Tibial artery (tissue), 4 donors: ENCODE results near the gene TMEM198.

Experiments
- DNase-seq, 2 donors: peaks; one replicate each; pipeline ENCODE4 v3.0.0-alpha.2; 2019
- H3K27ac ChIP-seq, 2 donors: fragments of 200-600 bp; sonication (generic) in 1 of 2; 1 replicate in 1 of 2; 2 replicates in 1 of 2; pipeline ENCODE4 v1.5.1; 2018 to 2019; ENCODE audit warnings: mild to moderate bottlenecking in 1 of 2
- H3K27me3 ChIP-seq, 2 donors: fragments of 200-600 bp; sonication (generic) in 1 of 2; one replicate each; pipeline versions ENCODE4 v1.5.1 to v1.6.0; 2016 to 2019
- H3K36me3 ChIP-seq, 3 donors: fragments of 200-600 bp; sonication (generic) in 2 of 3; one replicate each; pipeline ENCODE4 v1.5.1; 2016 to 2019; ENCODE audit warnings: mild to moderate bottlenecking in 2 of 3
- H3K4me1 ChIP-seq, 4 donors: fragments of 200-600 bp; sonication (generic) in 2 of 4; 1 replicate in 3 of 4; 2 replicates in 1 of 4; pipeline ENCODE4 v1.5.1; 2016 to 2019
- H3K4me3 ChIP-seq, 2 donors: fragments of 200-600 bp; sonication (generic) in 1 of 2; 1 replicate in 1 of 2; 2 replicates in 1 of 2; pipeline ENCODE4 v1.5.1; 2018 to 2019; ENCODE audit warnings: mild to moderate bottlenecking in 2 of 2
- H3K9me3 ChIP-seq, 3 donors: fragments of 200-600 bp; sonication (generic) in 1 of 3; one replicate each; pipeline ENCODE4 v1.5.1; 2016 to 2019
- CTCF ChIP-seq, 2 experiments: fragments of 200-600 bp in 1 of 2; fragments of 450-650 bp in 1 of 2; IDR thresholded peaks; one replicate each; pipeline ENCODE4 v1.5.1; 2017 to 2019; ENCODE audit warnings: antibody characterized with exemption in 2 of 2, mild to moderate bottlenecking in 1 of 2, moderate library complexity in 1 of 2
- intact Hi-C: fragments of 100-400 bp; cut with DNase I; formaldehyde crosslinking; loops from one replicate; pipeline ENCODE4 v1.15.0; 2023; ENCODE audit warnings: low total_unique reads

Gene TMEM198

GRCh38 chr2:219506802-219507526, 36.9 kb upstream of the TMEM198 start:
- peak in 1 of 2 donors; percentile 65 for DNase-seq
- H3K4me1 ChIP-seq: peaks cover 0 to 38% (median 26%) of the 10 kb centered on the region in 4 donors
- no peak overlapping the region for H3K27ac ChIP-seq
- no peaks in the 10 kb centered on the region for H3K9me3 ChIP-seq
- TF ChIP-seq CTCF (IDR thresholded peaks at IDR 0.05): no peak
- peaks cover 0 to 13% of the 10 kb centered on the region in 2 donors for H3K27me3 ChIP-seq
- intact Hi-C loops: no loop called here
- H3K36me3 ChIP-seq: peaks cover 36 to 60% (median 51%) of the 10 kb centered on the region in 3 donors
- no peak overlapping the region for H3K4me3 ChIP-seq

GRCh38 chr2:219507581-219508443, 36.0 kb upstream of the TMEM198 start:
- no peak overlapping the region for H3K27ac ChIP-seq
- TF ChIP-seq CTCF (IDR thresholded peaks at IDR 0.05): no peak
- peaks cover 0 to 42% (median 27%) of the 10 kb centered on the region in 4 donors for H3K4me1 ChIP-seq
- DNase-seq: no peak
- H3K4me3 ChIP-seq: no peak overlapping the region
- no peaks in the 10 kb centered on the region for H3K9me3 ChIP-seq
- intact Hi-C loops: no loop called here
- peaks cover 0 to 22% of the 10 kb centered on the region in 2 donors for H3K27me3 ChIP-seq
- H3K36me3 ChIP-seq: peaks cover 30 to 51% (median 44%) of the 10 kb centered on the region in 3 donors

DNA sequence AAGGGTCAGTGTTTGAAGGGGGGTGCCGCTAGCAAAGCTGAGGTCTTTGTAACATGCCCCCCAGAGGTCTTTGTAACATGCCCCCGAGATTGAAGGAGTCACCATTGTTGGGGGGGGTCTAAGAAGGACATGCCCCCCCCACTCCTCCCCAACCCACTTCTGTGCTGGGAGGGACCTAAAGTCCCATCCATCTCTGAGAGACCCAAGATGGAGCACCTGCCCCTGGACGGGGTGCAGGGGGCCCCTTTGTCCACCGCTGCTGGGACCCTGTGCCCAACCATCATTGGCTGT, 35.4 kb upstream of the TMEM198 start:
- no peak overlapping the region for H3K4me3 ChIP-seq
- intact Hi-C loops: no loop called here
- no peak for TF ChIP-seq CTCF (IDR thresholded peaks at IDR 0.05)
- peaks cover 0 to 28% of the 10 kb centered on the region in 2 donors for H3K27me3 ChIP-seq
- H3K27ac ChIP-seq: no peak overlapping the region
- DNase-seq: no peak
- H3K36me3 ChIP-seq: peaks cover 28 to 46% (median 38%) of the 10 kb centered on the region in 3 donors
- H3K4me1 ChIP-seq: peaks cover 0 to 42% (median 27%) of the 10 kb centered on the region in 4 donors
- H3K9me3 ChIP-seq: no peaks in the 10 kb centered on the region

DNA sequence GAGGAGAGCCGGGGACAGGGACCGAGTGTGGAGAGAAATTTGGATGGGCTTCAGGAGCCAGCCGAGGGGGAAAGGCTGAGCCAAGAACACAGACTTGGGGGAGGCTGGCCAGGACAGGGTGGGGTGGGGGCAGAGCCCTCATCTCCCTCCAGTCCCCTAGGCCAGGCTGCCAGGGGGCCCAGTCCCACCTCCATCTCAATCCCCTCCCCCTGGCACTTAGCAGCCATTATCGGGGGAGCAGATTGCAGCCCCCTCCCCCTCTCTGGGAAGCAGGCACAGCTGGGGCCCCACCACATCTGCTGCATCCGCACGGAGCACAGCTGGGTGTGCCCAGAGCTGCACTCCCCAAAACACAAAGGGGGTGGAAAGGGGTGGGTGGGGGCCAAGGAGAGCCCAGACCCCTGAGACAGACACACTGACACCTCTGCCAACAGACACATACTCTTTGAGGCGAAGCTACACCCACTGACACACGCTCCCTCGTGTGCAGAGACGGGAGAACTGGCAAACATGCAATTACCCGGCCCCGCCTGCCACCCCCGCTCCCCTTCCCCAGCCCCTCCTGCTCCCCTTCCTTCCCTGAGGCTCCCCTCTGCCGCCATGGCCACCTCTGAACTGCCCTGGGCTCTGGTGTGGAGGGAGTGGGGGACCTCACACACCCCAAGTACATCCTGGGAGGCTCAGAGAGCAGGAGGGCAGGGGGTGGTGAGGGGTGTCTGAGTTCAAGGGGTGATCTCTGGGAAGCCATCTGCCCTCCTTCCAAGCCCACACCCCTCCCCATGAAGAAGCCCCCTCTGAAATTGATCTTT, 34.7 kb upstream of the TMEM198 start:
- intact Hi-C loops: no loop called here
- no peak for TF ChIP-seq CTCF (IDR thresholded peaks at IDR 0.05)
- Histone ChIP-seq H3K9me3 (no peaks in the 10 kb centered on the region), H3K4me1 (peaks cover 0 to 47% (median 32%) of the 10 kb centered on the region in 4 donors), H3K36me3 (peaks cover 22 to 38% (median 30%) of the 10 kb centered on the region in 3 donors), H3K27me3 (peaks cover 0 to 35% of the 10 kb centered on the region in 2 donors), H3K27ac (no peak overlapping the region), H3K4me3 (peak overlapping the region in 1 of 2 donors; percentile 47)
- peak in 1 of 2 donors; percentile 65 for DNase-seq

DNA sequence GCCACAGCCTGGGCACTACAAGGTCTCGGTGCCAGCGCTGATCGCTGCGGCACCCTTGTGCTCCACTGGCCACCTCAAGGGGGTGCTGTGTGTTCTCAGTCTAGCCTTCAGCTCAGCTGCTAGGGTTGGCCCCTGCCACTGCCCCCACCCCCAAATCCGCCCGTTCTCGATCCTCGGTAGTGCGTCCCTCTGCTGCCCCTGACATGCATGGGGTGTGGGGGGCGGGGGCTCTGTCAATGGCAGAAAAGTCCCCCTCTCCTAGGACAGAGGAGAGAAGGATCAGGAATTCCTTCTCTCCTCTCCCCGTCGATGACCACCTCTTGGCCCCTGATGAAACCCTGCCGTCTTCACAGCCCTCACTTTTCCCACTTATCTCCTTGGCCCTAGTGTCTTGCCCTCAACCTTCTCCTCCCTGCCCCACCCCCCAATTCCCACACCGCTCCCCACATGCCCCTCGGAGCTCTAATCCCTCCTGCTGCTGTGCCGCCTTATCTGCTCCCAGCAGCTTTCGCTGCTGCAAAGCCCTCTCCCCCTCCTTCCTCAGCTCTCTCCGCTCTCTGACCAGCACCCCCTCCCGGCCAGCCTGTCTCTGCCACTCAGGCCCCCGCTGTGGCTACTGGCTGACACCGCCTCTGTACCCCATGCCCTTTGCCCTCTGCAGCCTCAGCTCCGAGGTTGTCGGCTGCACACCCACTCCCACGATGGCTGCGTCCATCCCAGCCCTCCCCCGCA, 33.9 kb upstream of the TMEM198 start:
- Histone ChIP-seq H3K36me3 (peaks cover 15 to 30% (median 23%) of the 10 kb centered on the region in 3 donors), H3K9me3 (no peaks in the 10 kb centered on the region), H3K27ac (no peak overlapping the region), H3K27me3 (peaks cover 0 to 41% of the 10 kb centered on the region in 2 donors), H3K4me1 (peaks cover 0 to 53% (median 36%) of the 10 kb centered on the region in 4 donors), H3K4me3 (peak overlapping the region; percentile 25 to 47)
- intact Hi-C loops: no loop called here
- DNase-seq: peak; percentile 49 to 81
- peak; percentile 53 to 68 for TF ChIP-seq CTCF (IDR thresholded peaks at IDR 0.05)
